ENCODE results near the gene MMD2. TPM values are rescaled to one million over a fixed set of nuclear protein-coding genes. Genes with fewer than 3 reads are reported as not detected.
A peak's percentile ranks its signal among the peaks of the same experiment; 100 is the strongest.

The MMD2 gene
- total RNA-seq, 4 donors from 2014 or later = not detected

DNA sequence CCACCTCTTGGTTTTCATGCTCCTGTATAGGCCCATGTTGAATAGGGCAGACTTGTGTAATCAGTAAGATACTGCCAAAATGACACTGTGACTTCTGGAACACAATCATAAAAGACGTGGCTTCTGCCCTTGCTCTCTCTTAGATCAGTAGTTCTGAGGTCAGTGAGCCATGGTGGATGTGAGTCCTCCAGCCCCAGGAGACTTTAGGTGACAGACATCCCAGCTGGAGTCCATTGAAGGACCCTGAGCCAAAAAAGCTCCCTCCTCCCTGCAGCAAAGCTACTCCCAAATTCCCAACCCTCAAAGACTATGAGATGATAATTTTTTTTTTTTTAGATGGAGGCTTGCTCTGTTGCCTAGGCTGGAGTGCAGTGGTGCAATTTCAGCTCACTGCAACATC, 72.3 kb downstream of the MMD2 start:
- H3K9me3 ChIP-seq = no peaks in the 10 kb centered on the region
- no peak for DNase-seq (ENCODE audit: extremely low spot score)
- no peak overlapping the region for H3K27ac ChIP-seq (replicated peaks in 1 of 4)
- intact Hi-C loops (cut with DNase I) = no loop called here
- H3K4me3 ChIP-seq = no peak overlapping the region
- peaks cover 6 to 23% (median 19%) of the 10 kb centered on the region in 4 donors for H3K4me1 ChIP-seq
- TF ChIP-seq POLR2A (IDR thresholded peaks at IDR 0.05; ENCODE audit: low read depth) = no peak
- peaks cover 0 to 16% (median 0%) of the 10 kb centered on the region in 4 donors for H3K27me3 ChIP-seq
- no peaks in the 10 kb centered on the region for H3K36me3 ChIP-seq
- WGBS = 20% methylated on average over 1 of the region's 1 CpG

GRCh38 chr7:4885317-4885807, 73.6 kb downstream of the MMD2 start:
- no peak for DNase-seq (ENCODE audit: extremely low spot score)
- Histone ChIP-seq H3K36me3 (no peaks in the 10 kb centered on the region), H3K27me3 (peaks cover 0 to 16% (median 0%) of the 10 kb centered on the region in 4 donors), H3K9me3 (no peaks in the 10 kb centered on the region), H3K4me1 (peaks cover 6 to 31% (median 26%) of the 10 kb centered on the region in 4 donors), H3K4me3 (no peak overlapping the region), H3K27ac (replicated peaks in 1 of 4) (no peak overlapping the region)
- 89% methylated on average over 7 of the region's 7 CpGs for WGBS
- no peak for TF ChIP-seq POLR2AphosphoS5 (IDR thresholded peaks at IDR 0.05)
- TF ChIP-seq CTCF (IDR thresholded peaks at IDR 0.05) = no peak
- no peak for TF ChIP-seq EP300 (IDR thresholded peaks at IDR 0.05)
- no peak for TF ChIP-seq POLR2A (IDR thresholded peaks at IDR 0.05; ENCODE audit: low read depth)
- intact Hi-C loops (cut with DNase I) = no loop called here

- no peaks in the 10 kb centered on the region for H3K36me3 ChIP-seq
- peaks cover 10 to 43% (median 31%) of the 10 kb centered on the region in 4 donors for H3K4me1 ChIP-seq
- no peak for DNase-seq (ENCODE audit: extremely low spot score)
- peak overlapping the region in 1 of 4 donors; percentile 78 for H3K4me3 ChIP-seq
- H3K9me3 ChIP-seq = no peaks in the 10 kb centered on the region
- WGBS = 77% methylated on average over 10 of the region's 10 CpGs
- no peak overlapping the region for H3K27ac ChIP-seq (replicated peaks in 1 of 4)
- intact Hi-C loops (cut with DNase I) = loop anchor here (5.0 kb wide), 2 partner anchors 37 to 52 kb away; no protein-coding TSS in a partner anchor
- TF ChIP-seq EP300 (IDR thresholded peaks at IDR 0.05) (no peak), POLR2AphosphoS5 (IDR thresholded peaks at IDR 0.05) (no peak), CTCF (IDR thresholded peaks at IDR 0.05) (no peak), POLR2A (IDR thresholded peaks at IDR 0.05; ENCODE audit: low read depth) (no peak)
- H3K27me3 ChIP-seq = peaks cover 0 to 16% (median 0%) of the 10 kb centered on the region in 4 donors
Measured at GRCh38 chr7:4884164-4884563, 74.8 kb downstream of the MMD2 start.

GRCh38 chr7:4883372-4884144, 75.4 kb downstream of the MMD2 start, which contains the start of gene RADIL:
RADIL (minus strand) TSS chr7:4883716; CDS start chr7:4878139, 5,577 bp downstream.
- peak within 1 kb of the TSS; percentile 64 to 79 (median 72) for H3K4me3 ChIP-seq
- H3K9me3 ChIP-seq = no peaks in the 10 kb centered on the region
- intact Hi-C loops (cut with DNase I) = loop anchor here (5.0 kb wide), 2 partner anchors 36 to 51 kb away; no protein-coding TSS in a partner anchor
- peak within 1 kb of the TSS; percentile 74 to 83 (median 77) for H3K27ac ChIP-seq (replicated peaks in 1 of 4)
- DNase-seq (ENCODE audit: extremely low spot score) = peak; percentile 97
- no peaks in the 10 kb centered on the region for H3K36me3 ChIP-seq
- 6% methylated on average over 43 of the region's 72 CpGs for WGBS
- peaks cover 0 to 19% (median 0%) of the 10 kb centered on the region in 4 donors for H3K27me3 ChIP-seq
- TF ChIP-seq EP300 (IDR thresholded peaks at IDR 0.05) (no peak), CTCF (IDR thresholded peaks at IDR 0.05) (peak; percentile 77 to 88 (median 81)), POLR2AphosphoS5 (IDR thresholded peaks at IDR 0.05) (peak in 1 of 2 donors; percentile 36), POLR2A (IDR thresholded peaks at IDR 0.05; ENCODE audit: low read depth) (no peak)
- peaks cover 10 to 46% (median 34%) of the 10 kb centered on the region in 4 donors for H3K4me1 ChIP-seq

- 0% methylated on average over 13 of the region's 36 CpGs for WGBS
- Histone ChIP-seq H3K9me3 (no peaks in the 10 kb centered on the region), H3K4me3 (peak overlapping the region; percentile 64 to 79 (median 72)), H3K27ac (replicated peaks in 1 of 4) (peak overlapping the region; percentile 74 to 83 (median 77)), H3K36me3 (peaks cover 0 to under 1% (median under 1%) of the 10 kb centered on the region in 4 donors), H3K4me1 (peaks cover 10 to 46% (median 35%) of the 10 kb centered on the region in 4 donors), H3K27me3 (peaks cover 0 to 19% (median 0%) of the 10 kb centered on the region in 4 donors)
- intact Hi-C loops (cut with DNase I) = loop anchor here (5.0 kb wide), 2 partner anchors 36 to 51 kb away; no protein-coding TSS in a partner anchor
- no peak for DNase-seq (ENCODE audit: extremely low spot score)
- no peak for TF ChIP-seq EP300 (IDR thresholded peaks at IDR 0.05)
- TF ChIP-seq CTCF (IDR thresholded peaks at IDR 0.05) = no peak
- no peak for TF ChIP-seq POLR2AphosphoS5 (IDR thresholded peaks at IDR 0.05)
- no peak for TF ChIP-seq POLR2A (IDR thresholded peaks at IDR 0.05; ENCODE audit: low read depth)
Measured at GRCh38 chr7:4883033-4883371, 76.0 kb downstream of the MMD2 start.
